LNCAP (cell line): ENCODE measurements around the gene CERS5.

Experiments used
- CTCF ChIP-seq: fragments of 450-650 bp; IDR thresholded peaks from 2 replicates; pipeline ENCODE4 v1.5.1; 2017; ENCODE audit warnings: mild to moderate bottlenecking

The CERS5 gene

GRCh38 chr12:50167049-50167828 is at the start of gene CERS5:
Gene CERS5, minus strand, starts transcription at chr12:50167369. Its CDS starts 72 bp downstream, at chr12:50167297.
- no peak for TF ChIP-seq CTCF

- no peak for TF ChIP-seq CTCF
These were observed 47.9 kb upstream of the CERS5 start for GRCh38 chr12:50215033-50215432.

GRCh38 chr12:50214018-50214417 is 46.8 kb upstream of the CERS5 start:
- TF ChIP-seq CTCF, result no peak

GRCh38 chr12:50213439-50213838 is 46.3 kb upstream of the CERS5 start:
- no peak for TF ChIP-seq CTCF

- no peak for TF ChIP-seq CTCF
These were observed 44.9 kb upstream of the CERS5 start for GRCh38 chr12:50212071-50212467.

- TF ChIP-seq CTCF, result no peak
These were observed 44.4 kb upstream of the CERS5 start for GRCh38 chr12:50211392-50212070.

GRCh38 chr12:50207424-50207823 is 40.3 kb upstream of the CERS5 start:
- TF ChIP-seq CTCF, result no peak
